ENCODE measurements around the gene AFF4. TPM values are rescaled to one million over a fixed set of nuclear protein-coding genes. Genes with fewer than 3 reads are reported as not detected.
"Not testable (repeated sequence)": the region's sequence is repeated elsewhere in the genome, so short reads cannot be mapped to it uniquely, and the experiment has no call there.

AFF4 gene
- total and polyA plus RNA-seq, 2 experiments from 2014 or later: 44.0 to 92.9 TPM

- WGBS (ENCODE audit: low lambda C conversion rate, missing lambda C conversion rate): 2% methylated on average over 21 of the region's 21 CpGs
- Histone ChIP-seq H3K4me3 (peak overlapping the region; percentile 78), H3K27ac (peak overlapping the region; percentile 99), H3K9me2 (replicated peaks; ENCODE audit: insufficient read depth) (no peaks in the 10 kb centered on the region), H2AFZ (peak overlapping the region; percentile 30), H3K4me1 (ENCODE audit: insufficient read depth) (peaks cover 16% of the 10 kb centered on the region), H3K79me2 (peaks cover 57% of the 10 kb centered on the region), H3K4me2 (peak overlapping the region; percentile 82), H4K20me1 (ENCODE audit: insufficient read depth, poor library complexity, severe bottlenecking) (peaks cover 48% of the 10 kb centered on the region), H3K36me3 (replicated peaks; ENCODE audit: insufficient read depth, low read depth) (no peaks in the 10 kb centered on the region), H3K27me3 (no peaks in the 10 kb centered on the region), H3K9me3 (ENCODE audit: low read depth) (no peaks in the 10 kb centered on the region)
- DNase-seq (ENCODE audit: low spot score): peak; percentile 61
- TF ChIP-seq, protein P1, sequence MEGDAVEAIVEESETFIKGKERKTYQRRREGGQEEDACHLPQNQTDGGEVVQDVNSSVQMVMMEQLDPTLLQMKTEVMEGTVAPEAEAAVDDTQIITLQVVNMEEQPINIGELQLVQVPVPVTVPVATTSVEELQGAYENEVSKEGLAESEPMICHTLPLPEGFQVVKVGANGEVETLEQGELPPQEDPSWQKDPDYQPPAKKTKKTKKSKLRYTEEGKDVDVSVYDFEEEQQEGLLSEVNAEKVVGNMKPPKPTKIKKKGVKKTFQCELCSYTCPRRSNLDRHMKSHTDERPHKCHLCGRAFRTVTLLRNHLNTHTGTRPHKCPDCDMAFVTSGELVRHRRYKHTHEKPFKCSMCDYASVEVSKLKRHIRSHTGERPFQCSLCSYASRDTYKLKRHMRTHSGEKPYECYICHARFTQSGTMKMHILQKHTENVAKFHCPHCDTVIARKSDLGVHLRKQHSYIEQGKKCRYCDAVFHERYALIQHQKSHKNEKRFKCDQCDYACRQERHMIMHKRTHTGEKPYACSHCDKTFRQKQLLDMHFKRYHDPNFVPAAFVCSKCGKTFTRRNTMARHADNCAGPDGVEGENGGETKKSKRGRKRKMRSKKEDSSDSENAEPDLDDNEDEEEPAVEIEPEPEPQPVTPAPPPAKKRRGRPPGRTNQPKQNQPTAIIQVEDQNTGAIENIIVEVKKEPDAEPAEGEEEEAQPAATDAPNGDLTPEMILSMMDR (IDR thresholded peaks at IDR 0.05; ENCODE audit: poor library complexity): no peak
- TF ChIP-seq EZH2 (IDR thresholded peaks at IDR 0.05; ENCODE audit: borderline replicate concordance) (no peak), EZH2phosphoT487 (IDR thresholded peaks at IDR 0.05; ENCODE audit: low read depth, severe bottlenecking, unreplicated experiment) (no peak)
Measured at GRCh38 chr5:132962429-132963021, 909 bp downstream of the AFF4 start.

DNA sequence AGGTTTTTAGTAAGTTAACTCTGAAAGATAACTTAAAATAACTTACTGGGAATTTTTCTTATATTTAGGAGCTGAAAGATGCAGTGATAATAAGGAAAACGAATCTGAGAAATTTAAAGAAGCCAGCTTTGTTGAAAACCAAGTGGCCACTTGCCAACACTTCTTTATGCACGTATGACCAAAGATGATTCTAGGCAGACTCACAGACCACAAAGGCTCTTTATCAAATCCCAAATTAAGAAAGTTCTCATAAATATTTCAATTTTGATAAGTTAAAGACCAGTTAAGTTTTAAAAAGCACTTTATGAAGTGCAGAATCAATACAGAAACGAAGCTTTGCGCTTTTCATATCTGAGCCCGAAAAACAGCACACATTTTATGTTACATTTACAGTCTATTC, 1.5 kb downstream of the AFF4 start:
- no peak for DNase-seq (ENCODE audit: low spot score)
- Histone ChIP-seq H2AFZ (no peak overlapping the region), H3K4me1 (ENCODE audit: insufficient read depth) (peaks cover 16% of the 10 kb centered on the region), H3K4me3 (peak overlapping the region; percentile 78), H3K79me2 (peaks cover 63% of the 10 kb centered on the region), H3K27ac (peak overlapping the region; percentile 99), H4K20me1 (ENCODE audit: insufficient read depth, poor library complexity, severe bottlenecking) (peaks cover 55% of the 10 kb centered on the region), H3K27me3 (no peaks in the 10 kb centered on the region), H3K9me2 (replicated peaks; ENCODE audit: insufficient read depth) (no peaks in the 10 kb centered on the region), H3K9me3 (ENCODE audit: low read depth) (no peaks in the 10 kb centered on the region), H3K4me2 (peak overlapping the region; percentile 82), H3K36me3 (replicated peaks; ENCODE audit: insufficient read depth, low read depth) (no peaks in the 10 kb centered on the region)
- TF ChIP-seq EZH2 (IDR thresholded peaks at IDR 0.05; ENCODE audit: borderline replicate concordance) (no peak), EZH2phosphoT487 (IDR thresholded peaks at IDR 0.05; ENCODE audit: low read depth, severe bottlenecking, unreplicated experiment) (no peak)
- TF ChIP-seq, protein P1 (IDR thresholded peaks at IDR 0.05; ENCODE audit: poor library complexity): no peak
- 6% methylated on average over 5 of the region's 5 CpGs for WGBS (ENCODE audit: low lambda C conversion rate, missing lambda C conversion rate)

DNA sequence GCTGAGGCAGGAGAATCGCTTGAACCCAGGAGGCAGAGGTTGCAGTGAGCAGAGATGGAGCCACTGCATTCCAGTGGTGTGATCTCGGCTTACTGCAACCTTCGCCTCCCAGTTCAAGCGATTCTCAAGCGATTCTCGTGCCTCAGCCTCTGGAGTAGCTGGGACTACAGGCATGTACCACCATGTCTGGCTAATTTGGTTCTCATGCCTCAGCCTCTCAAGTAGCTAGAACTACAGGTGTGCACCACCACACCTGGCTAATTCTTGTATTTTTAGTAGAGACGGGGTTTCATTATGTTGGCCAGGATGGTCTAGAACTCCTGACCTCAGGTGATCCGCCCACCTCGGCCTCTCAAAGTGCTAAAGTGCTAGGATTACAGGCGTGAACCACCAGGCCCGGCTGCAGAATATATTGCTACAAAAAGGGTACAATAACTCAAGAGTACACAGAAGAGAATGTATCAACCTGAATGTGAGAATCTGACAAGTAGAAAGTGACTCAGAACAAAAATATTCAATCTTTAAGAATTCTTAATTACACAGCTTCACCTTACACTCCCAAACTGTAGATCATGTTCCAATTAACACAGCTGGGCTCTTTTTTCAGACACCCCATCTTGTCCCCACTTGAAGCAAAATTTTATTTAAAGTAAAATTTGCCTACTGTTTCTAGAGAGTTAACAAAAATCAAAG, 2.2 kb downstream of the AFF4 start:
- H3K79me2 ChIP-seq: peaks cover 69% of the 10 kb centered on the region

GRCh38 chr5:132956166-132956799, 7.2 kb downstream of the AFF4 start:
- peaks cover 98% of the 10 kb centered on the region for H4K20me1 ChIP-seq (ENCODE audit: insufficient read depth, poor library complexity, severe bottlenecking)

More for the DNA sequence above, 2.2 kb downstream of the AFF4 start:
- H3K27me3 ChIP-seq; DNase-seq (ENCODE audit: low spot score); H2AFZ ChIP-seq; H3K9me3 ChIP-seq (ENCODE audit: low read depth); H3K36me3 ChIP-seq (replicated peaks; ENCODE audit: insufficient read depth, low read depth); H3K9me2 ChIP-seq (replicated peaks; ENCODE audit: insufficient read depth): not testable (repeated sequence)
- H3K27ac ChIP-seq: peak overlapping the region; percentile 99
- H4K20me1 ChIP-seq (ENCODE audit: insufficient read depth, poor library complexity, severe bottlenecking): peaks cover 61% of the 10 kb centered on the region
- H3K4me2 ChIP-seq: peak overlapping the region; percentile 82
- WGBS (ENCODE audit: low lambda C conversion rate, missing lambda C conversion rate): 84% methylated on average over 11 of the region's 11 CpGs
- peak overlapping the region; percentile 78 for H3K4me3 ChIP-seq
- H3K4me1 ChIP-seq (ENCODE audit: insufficient read depth): peaks cover 16% of the 10 kb centered on the region

More at GRCh38 chr5:132956166-132956799, 7.2 kb downstream of the AFF4 start:
- H3K4me2 ChIP-seq; DNase-seq (ENCODE audit: low spot score); H3K9me3 ChIP-seq (ENCODE audit: low read depth); H3K27me3 ChIP-seq; H3K4me3 ChIP-seq; H3K36me3 ChIP-seq (replicated peaks; ENCODE audit: insufficient read depth, low read depth); H2AFZ ChIP-seq; H3K27ac ChIP-seq; H3K9me2 ChIP-seq (replicated peaks; ENCODE audit: insufficient read depth): not testable (repeated sequence)
- Histone ChIP-seq H3K4me1 (ENCODE audit: insufficient read depth) (peaks cover 18% of the 10 kb centered on the region), H3K79me2 (peaks cover 98% of the 10 kb centered on the region)
- 87% methylated on average over 6 of the region's 6 CpGs for WGBS (ENCODE audit: low lambda C conversion rate, missing lambda C conversion rate)
